ENCODE results near the gene AAGAB. TPM values are rescaled to one million over a fixed set of nuclear protein-coding genes. Genes with fewer than 3 reads are reported as not detected.
"Not testable (repeated sequence)": the region's sequence is repeated elsewhere in the genome, so short reads cannot be mapped to it uniquely, and the experiment has no call there.

AAGAB gene
- total RNA-seq, 1 donor from 2014 or later = 20.9 TPM

DNA sequence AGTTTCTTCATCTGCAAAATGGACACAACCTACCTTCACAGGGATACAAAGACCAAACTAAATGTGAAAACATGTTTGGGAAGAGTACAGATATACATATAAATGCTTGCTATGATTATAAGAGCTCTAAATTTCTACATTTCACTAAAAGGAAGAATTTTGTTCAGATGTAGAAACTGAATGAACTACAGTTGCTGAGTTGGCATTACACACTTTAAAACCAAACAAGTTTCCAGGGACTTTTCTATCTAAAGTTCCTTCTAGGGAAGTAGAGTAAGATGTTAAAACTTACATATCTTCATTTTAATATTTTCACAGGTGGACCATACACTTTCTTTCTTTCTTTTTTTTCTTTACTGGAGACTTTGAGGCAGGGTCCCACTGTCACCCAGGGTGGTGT lies 4.6 kb downstream of the AAGAB start:
- H3K4me1 ChIP-seq = peaks cover 24% of the 10 kb centered on the region
- peaks cover 6% of the 10 kb centered on the region for H3K9me3 ChIP-seq (replicated peaks)
- H3K4me3 ChIP-seq = no peak overlapping the region
- intact Hi-C loops (cut with micrococcal nuclease) = no loop called here
- no peaks in the 10 kb centered on the region for H3K27me3 ChIP-seq (ENCODE audit: low read depth)
- no peak overlapping the region for H3K27ac ChIP-seq (replicated peaks)
- peaks cover 15% of the 10 kb centered on the region for H3K36me3 ChIP-seq
- TF ChIP-seq, protein P1, sequence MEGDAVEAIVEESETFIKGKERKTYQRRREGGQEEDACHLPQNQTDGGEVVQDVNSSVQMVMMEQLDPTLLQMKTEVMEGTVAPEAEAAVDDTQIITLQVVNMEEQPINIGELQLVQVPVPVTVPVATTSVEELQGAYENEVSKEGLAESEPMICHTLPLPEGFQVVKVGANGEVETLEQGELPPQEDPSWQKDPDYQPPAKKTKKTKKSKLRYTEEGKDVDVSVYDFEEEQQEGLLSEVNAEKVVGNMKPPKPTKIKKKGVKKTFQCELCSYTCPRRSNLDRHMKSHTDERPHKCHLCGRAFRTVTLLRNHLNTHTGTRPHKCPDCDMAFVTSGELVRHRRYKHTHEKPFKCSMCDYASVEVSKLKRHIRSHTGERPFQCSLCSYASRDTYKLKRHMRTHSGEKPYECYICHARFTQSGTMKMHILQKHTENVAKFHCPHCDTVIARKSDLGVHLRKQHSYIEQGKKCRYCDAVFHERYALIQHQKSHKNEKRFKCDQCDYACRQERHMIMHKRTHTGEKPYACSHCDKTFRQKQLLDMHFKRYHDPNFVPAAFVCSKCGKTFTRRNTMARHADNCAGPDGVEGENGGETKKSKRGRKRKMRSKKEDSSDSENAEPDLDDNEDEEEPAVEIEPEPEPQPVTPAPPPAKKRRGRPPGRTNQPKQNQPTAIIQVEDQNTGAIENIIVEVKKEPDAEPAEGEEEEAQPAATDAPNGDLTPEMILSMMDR (IDR thresholded peaks at IDR 0.05; ENCODE audit: borderline replicate concordance) = no peak
- DNase-seq = no peak

DNA sequence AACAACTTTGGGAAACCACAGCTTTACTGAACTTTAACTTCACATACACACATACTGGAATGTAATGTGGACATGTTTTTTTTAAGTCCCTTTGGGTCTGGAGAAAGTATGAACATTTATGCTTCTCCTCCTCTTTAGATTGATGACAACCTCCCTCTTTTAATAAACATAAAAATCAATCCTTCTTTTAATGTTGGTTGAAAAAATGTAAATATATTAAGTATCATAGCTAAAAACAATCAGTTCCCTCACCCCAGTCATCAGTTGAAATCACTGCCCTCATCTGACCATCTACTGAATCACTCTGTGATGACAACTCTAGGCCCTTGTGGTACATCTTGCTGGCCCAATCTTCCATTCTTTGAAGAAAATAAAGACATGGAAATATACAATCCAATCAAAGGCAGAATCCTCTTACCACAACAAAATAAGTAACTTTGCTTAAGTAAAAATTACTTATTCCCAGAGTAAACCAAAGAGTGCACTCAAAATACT lies 6.4 kb downstream of the AAGAB start:
- Histone ChIP-seq H3K27me3 (ENCODE audit: low read depth) (no peaks in the 10 kb centered on the region), H3K9me3 (replicated peaks) (peaks cover 6% of the 10 kb centered on the region), H3K27ac (replicated peaks) (no peak overlapping the region), H3K36me3 (peaks cover 15% of the 10 kb centered on the region), H3K4me3 (no peak overlapping the region), H3K4me1 (peaks cover 12% of the 10 kb centered on the region)
- TF ChIP-seq, protein P1 (IDR thresholded peaks at IDR 0.05; ENCODE audit: borderline replicate concordance) = no peak
- intact Hi-C loops (cut with micrococcal nuclease) = no loop called here
- DNase-seq = no peak

DNA sequence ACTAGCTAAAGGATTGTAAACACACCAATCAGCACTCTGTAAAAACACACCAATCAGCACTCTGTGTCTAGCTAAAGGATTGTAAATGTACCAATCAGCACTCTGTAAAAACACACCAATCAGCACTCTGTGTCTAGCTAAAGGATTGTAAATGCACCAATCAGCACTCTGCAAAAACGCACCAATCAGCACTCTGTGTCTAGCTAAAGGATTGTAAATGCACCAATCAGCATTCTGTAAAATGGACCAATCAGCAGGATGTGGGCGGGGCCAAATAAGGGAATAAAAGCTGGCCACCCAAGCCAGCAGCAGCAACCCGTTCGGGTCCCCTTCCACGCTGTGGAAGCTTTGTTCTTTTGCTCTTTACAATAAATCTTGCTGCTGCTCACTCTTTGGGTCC lies 7.9 kb downstream of the AAGAB start:
- H3K27me3 ChIP-seq (ENCODE audit: low read depth); DNase-seq; H3K4me3 ChIP-seq; H3K27ac ChIP-seq (replicated peaks); intact Hi-C loops (cut with micrococcal nuclease); H3K9me3 ChIP-seq (replicated peaks): not testable (repeated sequence)
- Histone ChIP-seq H3K36me3 (peaks cover 15% of the 10 kb centered on the region), H3K4me1 (peaks cover 11% of the 10 kb centered on the region)

DNA sequence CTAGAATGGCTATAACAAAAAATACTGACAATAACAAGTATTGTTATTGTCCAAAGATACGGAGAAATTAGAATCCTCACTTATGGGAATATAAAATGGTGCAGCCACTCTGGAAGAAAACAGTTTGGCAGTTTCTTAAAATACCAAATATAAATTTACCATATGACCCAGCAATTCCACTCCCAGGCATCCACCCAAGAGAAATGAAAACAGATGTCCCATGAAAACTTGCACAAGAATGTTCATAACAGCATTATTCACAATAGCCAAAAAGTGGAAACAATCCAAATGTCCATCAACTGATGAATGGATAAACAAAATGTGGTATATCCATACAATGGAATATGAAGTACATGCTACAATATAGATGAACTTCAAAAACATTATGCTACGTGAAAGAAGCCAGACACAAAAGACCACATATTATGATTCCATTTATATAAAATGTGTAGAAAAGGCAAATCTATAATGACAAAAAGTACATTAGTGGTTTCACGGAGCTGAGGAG lies 9.4 kb downstream of the AAGAB start:
- peaks cover 17% of the 10 kb centered on the region for H3K4me1 ChIP-seq
- intact Hi-C loops (cut with micrococcal nuclease) = no loop called here
- H3K36me3 ChIP-seq = peaks cover 15% of the 10 kb centered on the region
- no peak overlapping the region for H3K27ac ChIP-seq (replicated peaks)
- no peaks in the 10 kb centered on the region for H3K27me3 ChIP-seq (ENCODE audit: low read depth)
- TF ChIP-seq, protein P1 (IDR thresholded peaks at IDR 0.05; ENCODE audit: borderline replicate concordance) = no peak
- DNase-seq = no peak
- H3K4me3 ChIP-seq = no peak overlapping the region
- peaks cover 6% of the 10 kb centered on the region for H3K9me3 ChIP-seq (replicated peaks)

DNA sequence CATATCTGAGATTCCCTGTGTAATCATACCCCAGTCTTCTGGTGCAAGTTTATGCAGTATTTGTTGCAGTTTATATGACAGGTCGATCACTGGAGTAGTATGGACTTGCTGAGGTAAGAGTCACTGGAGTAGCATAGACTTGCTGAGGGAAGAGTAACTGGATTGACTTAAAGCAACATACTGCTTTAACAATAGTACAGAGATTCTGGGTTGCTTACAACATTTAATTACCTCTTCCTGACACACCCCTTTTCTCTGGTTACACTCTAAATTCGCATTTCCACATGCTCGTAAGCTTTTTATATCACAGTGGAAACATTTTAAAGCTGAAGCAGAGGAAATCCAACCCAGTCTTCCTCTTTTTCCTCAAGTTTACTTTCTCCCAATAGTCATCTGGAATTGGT lies 11.8 kb downstream of the AAGAB start:
- intact Hi-C loops (cut with micrococcal nuclease) = no loop called here
- no peak for DNase-seq
- Histone ChIP-seq H3K4me3 (no peak overlapping the region), H3K4me1 (peaks cover 18% of the 10 kb centered on the region), H3K36me3 (peaks cover 15% of the 10 kb centered on the region), H3K9me3 (replicated peaks) (peaks cover 6% of the 10 kb centered on the region), H3K27ac (replicated peaks) (no peak overlapping the region), H3K27me3 (ENCODE audit: low read depth) (no peaks in the 10 kb centered on the region)
- TF ChIP-seq, protein P1 (IDR thresholded peaks at IDR 0.05; ENCODE audit: borderline replicate concordance) = no peak

DNA sequence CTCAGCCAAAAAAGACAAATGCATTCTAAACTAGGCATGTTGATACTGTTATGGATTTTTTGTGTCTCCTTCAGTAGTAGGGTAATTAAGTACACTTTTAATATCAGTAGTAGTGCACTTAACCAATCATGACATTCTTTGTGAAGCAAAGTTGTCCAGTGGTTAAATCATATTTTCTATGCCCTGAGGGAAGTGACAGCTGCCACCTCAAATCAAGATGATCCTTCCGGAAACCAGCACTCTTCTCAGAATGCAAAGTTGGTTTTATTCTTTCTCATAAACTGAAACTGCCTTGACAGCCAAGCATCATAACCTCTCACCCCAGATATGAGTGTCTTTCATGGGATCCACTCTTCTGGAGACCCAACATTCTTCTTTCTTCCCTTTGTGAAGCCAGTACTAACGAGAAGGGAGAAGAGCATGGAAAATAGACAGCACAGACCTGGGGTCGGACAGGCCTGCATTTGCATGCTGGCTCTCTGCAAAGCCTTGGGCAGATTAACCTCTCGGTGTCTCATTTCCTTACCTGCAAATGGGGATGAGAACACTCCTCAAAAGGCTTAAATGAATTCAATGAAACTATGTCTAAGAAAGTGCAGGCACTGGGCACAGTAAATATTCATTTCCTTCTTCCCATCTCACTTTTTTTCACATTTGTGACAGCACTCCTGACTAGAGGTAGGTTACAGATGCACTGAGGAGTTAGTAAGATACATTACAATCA lies 13.2 kb downstream of the AAGAB start:
- no peaks in the 10 kb centered on the region for H3K9me3 ChIP-seq (replicated peaks)
- intact Hi-C loops (cut with micrococcal nuclease) = no loop called here
- peaks cover 18% of the 10 kb centered on the region for H3K4me1 ChIP-seq
- DNase-seq = no peak
- no peak overlapping the region for H3K4me3 ChIP-seq
- H3K36me3 ChIP-seq = peaks cover 6% of the 10 kb centered on the region
- no peak overlapping the region for H3K27ac ChIP-seq (replicated peaks)
- TF ChIP-seq, protein P1 (IDR thresholded peaks at IDR 0.05; ENCODE audit: borderline replicate concordance) = no peak
- no peaks in the 10 kb centered on the region for H3K27me3 ChIP-seq (ENCODE audit: low read depth)
